Astrocyte of the hippocampus (primary cell): ENCODE data around the gene LUC7L2.
A peak's percentile ranks its signal among the peaks of the same experiment; 100 is the strongest.
"Not testable (repeated sequence)": the region's sequence is repeated elsewhere in the genome, so short reads cannot be mapped to it uniquely, and the experiment has no call there.

Experiments used
- DNase-seq: peaks from one replicate; pipeline ENCODE4 v3.0.0; 2011; ENCODE audit warnings: low read depth, low spot score

Gene LUC7L2

GRCh38 chr7:139446051-139446890, 86.6 kb downstream of the LUC7L2 start:
- no peak for DNase-seq

DNA sequence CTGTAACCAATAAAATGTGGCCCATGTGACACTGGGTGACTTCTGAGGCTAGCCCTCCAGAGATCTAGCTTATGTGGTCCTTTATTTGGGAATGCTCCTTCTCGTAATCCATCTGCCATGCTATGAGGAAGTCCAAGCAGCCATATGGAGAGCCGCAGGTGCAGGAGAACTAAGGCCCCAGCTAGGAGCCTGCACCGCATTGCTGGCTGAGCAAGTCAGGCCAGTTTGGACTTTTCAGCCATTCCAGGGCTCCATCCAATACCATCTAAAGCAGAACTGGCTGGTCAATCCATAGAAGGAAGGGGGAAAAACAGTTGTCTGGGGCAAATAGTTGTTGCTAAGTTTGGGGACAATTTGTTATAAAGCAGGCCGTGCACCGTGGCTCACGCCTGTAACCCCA, 91.2 kb downstream of the LUC7L2 start:
- DNase-seq, result no peak

- peak; percentile 28 for DNase-seq
Measured at GRCh38 chr7:139451638-139452037, 91.9 kb downstream of the LUC7L2 start.

DNA sequence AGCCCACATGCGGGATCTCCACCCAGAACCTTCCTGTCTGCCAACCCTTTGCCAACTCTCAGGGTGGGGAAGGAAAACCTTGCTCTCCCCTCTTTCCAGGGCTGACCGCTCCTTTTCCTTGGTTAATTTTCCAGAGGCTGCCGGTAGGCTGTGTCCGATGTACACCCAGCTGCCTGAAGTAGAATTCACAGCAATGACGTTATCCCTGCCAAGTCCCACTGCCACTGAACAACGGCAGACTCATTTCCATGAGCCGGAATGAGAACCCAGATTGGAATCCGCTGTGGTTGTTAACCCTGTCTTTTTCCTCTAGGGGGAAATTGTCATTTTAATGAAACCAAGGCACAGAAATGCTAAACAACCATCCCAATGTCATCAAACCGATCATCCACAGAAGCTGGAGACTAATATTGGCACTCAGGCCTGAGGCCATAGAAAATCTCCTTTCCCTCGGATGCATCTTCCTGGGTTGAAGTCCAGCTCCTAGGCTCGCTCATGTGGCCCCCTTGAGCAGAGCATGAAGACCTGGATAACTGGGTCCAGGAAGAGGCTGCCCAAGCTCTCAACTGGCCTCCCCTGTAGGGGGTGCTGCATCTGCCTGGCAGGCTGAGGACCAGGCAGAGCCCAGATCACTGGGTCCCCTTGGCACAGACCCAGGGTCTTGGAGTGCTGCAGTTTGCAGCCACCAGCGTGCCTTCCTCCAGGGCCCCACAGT, 93.4 kb downstream of the LUC7L2 start:
- DNase-seq, result peak; percentile 91

DNA sequence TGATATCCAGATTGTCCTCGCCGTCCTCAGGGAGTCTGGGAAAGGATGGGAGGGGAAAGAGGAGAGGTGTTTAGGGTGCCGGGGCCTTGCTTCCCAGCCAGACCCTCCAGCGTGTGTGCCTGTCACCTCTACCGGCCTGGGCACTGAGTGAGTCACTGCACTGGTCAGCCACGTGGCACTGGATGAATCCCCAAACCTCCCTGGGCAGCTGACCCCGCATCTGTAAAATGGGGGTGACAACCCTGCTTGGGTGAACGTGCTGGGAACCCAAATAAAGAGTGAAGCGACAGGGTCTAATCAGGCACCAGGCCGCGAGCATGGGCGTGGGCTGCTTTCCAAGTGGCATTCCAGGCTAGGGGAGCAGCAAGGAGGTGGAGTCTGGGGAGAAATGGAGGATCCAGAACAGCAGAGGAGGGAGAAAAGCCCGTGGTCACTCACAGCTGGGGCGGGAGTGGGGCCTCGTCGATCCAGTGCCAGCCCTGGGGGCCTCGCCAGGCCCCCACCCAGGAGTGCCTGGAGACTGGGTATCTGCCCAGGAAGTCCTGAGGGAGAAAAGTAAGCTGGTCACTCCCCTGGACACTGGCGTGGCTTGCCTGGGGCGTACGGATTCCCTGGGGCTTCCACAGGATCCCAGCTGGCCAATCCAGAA, 94.1 kb downstream of the LUC7L2 start:
- peak; percentile 65 for DNase-seq

- no peak for DNase-seq
Measured at GRCh38 chr7:139455789-139456188, 96.1 kb downstream of the LUC7L2 start.

GRCh38 chr7:139456511-139456910, 96.8 kb downstream of the LUC7L2 start:
- DNase-seq, result no peak

DNA sequence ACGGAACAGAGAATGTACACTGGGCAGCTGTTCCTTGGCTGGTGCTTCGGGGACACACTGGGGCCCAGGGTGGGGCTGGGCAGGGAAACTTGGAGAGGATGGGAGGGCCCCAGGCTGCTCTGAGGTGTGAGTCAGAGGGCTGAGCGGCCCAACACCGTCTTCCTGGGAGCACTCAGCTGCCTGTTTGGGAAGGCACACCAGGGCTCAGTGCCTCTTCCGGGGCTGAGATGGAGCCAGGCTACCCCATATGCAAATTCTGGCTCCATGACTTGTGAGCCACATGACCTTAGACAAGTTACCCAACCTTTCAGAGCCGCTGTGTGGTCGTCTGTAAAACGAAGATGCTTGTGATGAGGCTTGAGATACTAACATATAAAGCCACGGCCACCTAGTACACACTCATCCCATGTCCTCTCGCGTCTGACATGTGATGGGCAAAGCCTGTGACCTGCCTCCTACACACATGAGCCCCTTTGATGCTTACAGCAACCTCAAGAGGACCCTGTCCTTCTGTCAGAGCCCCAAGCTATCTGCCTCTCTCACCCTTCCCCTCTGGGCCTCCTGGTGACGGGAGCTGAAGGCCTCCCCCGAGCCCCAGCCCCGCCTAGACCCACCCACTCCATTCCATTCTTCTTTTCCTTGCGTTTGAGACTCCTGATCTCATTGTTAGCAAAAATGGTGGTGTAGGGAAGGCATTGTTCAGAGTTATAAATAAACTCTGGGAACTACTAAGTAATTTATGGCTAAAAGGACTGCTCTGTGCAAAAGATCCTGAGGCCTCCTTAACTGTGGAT, 97.7 kb downstream of the LUC7L2 start:
- peak; percentile 22 for DNase-seq

DNA sequence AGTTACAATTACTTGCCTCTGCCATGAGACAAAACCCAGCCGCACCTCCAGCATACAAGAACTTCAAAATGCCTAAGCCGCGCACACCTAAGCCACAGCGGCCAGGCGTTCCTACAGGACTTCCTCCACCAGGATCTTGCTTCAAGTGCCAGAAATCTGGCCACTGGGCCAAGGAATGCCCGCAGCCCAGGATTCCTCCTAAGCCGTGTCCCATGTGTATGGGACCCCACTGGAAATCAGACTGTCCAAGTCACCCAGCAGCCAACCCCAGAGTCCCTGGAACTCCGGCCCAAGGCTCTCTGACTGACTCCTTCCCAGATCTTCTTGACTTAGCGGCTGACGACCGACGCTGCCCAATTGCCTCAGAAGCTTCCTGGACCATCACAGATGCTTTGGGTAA, 103.7 kb downstream of the LUC7L2 start:
- not testable (repeated sequence) for DNase-seq

- DNase-seq, result not testable (repeated sequence)
Measured at GRCh38 chr7:139464511-139464910, 104.8 kb downstream of the LUC7L2 start.

DNA sequence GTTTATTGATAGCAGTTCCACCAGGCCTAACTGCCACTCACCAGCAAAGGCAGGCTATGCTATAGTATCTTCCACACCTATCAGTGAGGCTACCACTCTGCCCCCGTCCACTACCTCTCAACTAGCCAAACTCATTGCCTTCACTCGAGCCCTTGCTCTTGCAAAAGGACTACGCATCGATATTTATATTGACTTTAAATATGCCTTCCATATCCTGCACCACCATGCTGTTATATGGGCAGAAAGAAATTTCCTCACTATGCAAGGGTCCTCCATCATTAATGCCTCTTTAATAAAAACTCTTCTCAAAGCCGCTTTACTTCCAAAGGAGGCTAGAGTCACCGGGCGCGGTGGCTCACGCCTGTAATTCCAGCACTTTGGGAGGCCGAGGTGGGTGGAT, 105.4 kb downstream of the LUC7L2 start:
- DNase-seq, result not testable (repeated sequence)

DNA sequence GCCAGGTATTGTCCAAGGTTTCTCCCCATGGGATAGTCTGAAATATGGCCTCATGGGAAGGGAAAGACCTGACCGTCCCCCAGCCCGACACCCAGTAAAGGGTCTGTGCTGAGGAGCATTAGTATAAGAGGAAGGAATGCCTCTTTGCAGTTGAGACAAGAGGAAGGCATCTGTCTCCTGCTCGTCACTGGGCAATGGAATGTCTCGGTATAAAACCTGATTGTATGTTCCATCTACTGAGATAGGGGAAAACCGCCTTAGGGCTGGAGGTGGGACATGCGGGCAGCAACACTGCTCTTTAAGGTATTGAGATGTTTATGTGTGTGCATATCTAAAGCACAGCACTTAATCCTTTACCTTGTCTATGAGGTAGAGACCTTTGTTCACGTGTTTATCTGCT, 108.0 kb downstream of the LUC7L2 start:
- not testable (repeated sequence) for DNase-seq

DNA sequence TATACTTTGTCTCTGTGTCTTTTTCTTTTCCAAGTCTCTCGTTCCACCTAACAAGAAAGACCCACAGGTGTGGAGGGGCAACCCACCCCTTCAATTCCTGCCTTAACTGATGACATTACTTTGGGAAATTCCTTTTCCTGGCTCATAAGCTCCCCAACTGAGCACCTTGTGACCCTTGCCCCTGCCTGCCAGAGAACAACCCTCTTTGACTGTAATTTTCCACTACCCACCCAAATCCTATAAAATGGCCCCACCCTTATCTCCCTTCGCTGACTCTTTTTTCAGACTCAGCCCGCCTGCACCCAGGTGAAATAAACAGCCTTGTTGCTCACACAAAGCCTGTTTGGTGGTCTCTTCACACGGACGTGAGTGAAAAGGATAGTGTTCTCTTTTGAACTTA, 108.6 kb downstream of the LUC7L2 start:
- not testable (repeated sequence) for DNase-seq

DNA sequence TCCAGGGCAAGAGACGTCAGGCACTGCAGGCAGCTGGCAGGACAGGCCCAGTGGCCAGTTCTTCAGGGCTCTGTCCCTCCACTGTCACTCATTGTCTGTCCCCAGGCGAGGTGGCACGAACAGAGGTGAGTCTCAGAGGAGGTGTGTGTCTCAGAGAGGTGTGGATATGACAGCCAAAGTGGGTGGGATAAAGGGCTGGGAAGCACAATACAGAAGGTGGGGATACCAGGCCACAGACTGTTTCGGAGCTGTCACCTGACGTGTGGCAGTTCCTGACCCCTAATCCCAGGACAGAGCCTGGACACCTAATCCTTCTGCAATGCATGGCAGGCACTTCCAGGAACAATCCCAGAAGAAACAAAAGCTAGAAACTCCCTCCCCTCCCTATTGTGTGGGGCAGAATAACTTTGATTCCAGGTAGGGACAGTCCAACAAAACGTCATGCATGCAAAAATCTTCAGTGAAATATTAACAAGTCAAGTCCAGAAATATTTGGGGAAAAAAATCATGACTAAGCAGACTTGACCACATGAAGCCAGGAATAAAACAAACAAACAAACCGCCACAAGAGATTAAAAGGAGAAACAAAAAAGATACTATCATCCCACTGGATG, 112.2 kb downstream of the LUC7L2 start:
- peak; percentile 39 for DNase-seq
